DMS79 (cell line): ENCODE data around the gene LHX6.

Source experiments
- DNase-seq: peaks from one replicate; lab custom pipeline; 2025; lab: John Stamatoyannopoulos, UW

Gene LHX6

DNA sequence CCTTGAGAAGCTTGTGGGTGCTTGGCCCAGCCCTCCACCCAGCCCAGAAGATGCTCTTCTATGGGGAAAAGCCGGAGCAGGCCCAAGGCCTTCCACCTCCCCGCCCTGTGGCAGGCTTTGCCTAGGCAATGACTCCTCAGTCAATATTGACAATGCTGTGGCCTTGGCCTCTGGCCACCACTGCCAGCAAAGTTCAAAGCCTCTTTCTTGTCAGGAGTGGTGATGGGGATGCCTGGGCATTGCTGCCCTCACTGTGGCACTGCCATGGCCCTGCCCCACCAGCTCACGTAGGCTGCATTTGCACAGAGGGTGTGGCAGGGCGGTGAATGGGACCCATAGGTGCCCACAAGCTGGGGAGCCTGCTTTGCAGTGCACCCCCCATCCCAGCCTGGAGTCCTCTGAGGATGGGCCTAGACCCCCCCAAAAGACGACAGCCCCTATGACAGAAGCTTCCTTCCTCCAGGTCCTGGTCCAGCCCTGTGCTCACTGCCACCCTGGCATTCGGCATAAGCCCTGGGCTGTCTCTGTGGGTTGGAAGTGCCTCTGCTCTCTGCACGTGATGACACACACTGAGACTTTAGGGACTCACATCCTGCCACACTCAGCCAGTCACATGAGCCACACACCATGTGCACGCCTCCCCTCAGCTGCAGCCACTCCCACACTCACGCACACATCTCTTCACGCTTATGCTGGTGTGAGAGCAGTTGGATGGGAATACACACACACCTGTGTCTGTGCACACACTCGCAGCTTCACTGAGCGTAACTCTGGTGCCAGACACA is 38.0 kb downstream of the LHX6 start:
- DNase-seq, result peak; percentile 91

- DNase-seq, result no peak
Measured at GRCh38 chr9:122188369-122188768, 40.4 kb downstream of the LHX6 start.

GRCh38 chr9:122186777-122187470 is 41.8 kb downstream of the LHX6 start:
- no peak for DNase-seq

DNA sequence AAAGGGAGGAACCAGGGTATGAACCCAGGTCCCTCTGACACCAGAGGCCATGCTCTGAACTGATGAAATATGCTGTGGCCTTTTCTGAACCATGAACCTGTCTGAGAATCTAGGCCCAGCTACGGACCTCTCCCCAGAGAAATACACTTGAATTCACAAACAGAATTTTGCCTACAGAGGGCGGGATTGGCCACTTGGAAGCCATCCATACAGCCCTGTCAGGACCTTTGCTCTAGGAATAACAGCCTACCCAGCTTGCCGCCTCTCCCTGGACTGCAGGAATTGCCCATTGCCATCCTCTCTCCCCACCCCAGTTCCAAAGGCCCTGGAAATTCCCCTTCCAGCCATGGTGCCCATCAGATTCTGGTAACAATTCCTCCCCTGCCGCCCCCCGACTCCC is 42.5 kb downstream of the LHX6 start:
- no peak for DNase-seq

DNA sequence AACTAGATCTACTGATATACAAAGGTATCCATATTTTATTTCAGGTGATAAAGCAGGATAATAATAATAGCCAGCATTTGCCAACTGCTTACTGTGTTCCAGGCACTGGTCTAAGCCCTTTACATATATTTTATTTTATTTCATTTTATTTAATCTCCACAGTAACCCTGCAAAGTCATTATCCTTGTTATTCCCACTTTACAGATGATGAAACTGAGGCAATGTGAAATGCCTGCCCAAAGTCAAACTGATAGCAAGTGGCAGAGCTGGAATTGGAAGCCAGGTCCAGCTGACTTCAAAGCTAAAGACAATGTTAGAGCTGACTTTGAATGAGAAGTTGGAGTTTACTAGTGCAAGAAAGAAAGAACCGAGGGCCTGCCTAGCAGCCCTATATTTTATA is 44.2 kb downstream of the LHX6 start:
- no peak for DNase-seq

- DNase-seq, result no peak
Measured at GRCh38 chr9:122183501-122183900, 45.3 kb downstream of the LHX6 start.

DNA sequence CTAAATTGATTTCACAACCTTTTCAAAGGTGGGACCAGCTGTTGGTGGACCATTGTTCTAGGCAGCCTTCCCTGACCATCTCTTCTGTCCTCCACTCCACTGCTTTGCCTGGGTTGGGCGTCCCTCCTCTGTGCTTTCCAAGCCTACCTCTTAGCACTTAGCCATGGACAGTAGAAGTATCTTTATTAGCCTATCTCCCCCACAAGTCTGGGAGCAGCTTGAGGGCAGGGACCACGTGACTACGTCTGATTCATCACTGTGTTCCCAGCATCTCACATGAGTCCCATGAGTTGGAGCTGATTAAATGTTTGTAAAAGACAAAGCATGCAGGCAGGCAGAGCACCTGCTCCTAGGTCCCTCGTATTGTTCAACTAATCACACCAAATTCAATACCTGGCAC is 48.1 kb downstream of the LHX6 start:
- no peak for DNase-seq

DNA sequence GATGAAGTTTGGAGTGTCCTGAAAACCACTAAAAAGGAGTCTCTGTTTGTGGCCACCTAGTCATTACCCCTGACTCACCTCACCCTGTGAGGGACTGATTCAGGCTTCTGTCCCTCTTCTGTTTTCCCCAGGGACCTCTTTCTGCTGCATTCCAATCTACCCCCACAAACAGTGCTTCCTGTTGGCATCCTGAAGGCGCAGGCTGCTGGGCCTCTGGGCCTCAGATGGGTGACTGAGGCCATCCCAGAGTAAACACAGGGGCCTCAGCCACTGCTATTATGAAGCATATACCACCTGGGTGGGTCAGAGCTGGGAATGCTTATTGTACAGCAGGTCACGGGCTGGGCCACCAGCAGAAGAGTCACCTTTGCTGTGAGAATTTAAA is 49.1 kb downstream of the LHX6 start:
- no peak for DNase-seq

GRCh38 chr9:122179054-122179689 is 49.6 kb downstream of the LHX6 start:
- no peak for DNase-seq

DNA sequence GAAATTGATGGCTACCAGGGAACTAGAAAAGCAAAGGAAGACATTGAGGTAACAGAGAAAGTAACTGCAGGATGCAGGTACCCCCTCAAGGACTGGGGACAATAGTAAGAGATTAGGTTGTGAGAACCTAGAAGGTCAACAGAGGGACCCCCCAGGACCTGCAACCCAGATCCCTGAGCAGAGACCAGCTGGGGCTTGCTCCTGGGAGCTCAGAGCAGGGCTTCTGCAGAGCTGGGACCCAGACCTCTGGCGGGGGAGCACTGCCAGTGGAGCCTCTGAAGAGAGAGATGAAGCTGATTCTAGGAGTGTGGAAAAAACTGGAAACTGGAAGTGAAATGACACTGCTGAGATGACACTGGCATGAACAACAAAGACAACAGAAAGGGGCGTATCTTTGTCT is 51.8 kb downstream of the LHX6 start:
- DNase-seq, result no peak

GRCh38 chr9:122173670-122174069 is 55.1 kb downstream of the LHX6 start:
- DNase-seq, result no peak

DNA sequence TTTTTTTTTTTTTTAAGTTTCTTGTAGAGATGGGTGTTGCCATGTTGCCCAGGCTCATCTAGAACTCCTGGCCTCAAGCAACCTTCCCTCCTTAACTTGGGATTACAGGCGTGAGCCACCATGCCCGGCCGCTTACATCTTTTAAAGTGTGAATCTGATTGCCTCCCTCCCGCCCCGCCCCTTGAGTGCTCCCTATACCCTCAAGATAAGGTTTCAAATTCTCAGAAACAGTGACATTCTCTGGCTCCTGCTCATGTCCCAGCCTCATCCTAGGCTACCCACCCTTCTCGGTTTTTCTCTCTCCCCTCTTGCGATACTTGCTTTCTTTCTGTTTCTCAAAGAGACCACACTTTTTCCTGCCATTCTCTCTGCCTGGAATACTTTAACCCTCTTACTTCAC is 56.6 kb downstream of the LHX6 start:
- no peak for DNase-seq

GRCh38 chr9:122168356-122168755 is 60.4 kb downstream of the LHX6 start:
- no peak for DNase-seq

GRCh38 chr9:122164286-122164685 is 64.5 kb downstream of the LHX6 start:
- no peak for DNase-seq

- DNase-seq, result no peak
Measured at GRCh38 chr9:122162415-122162814, 66.3 kb downstream of the LHX6 start.

GRCh38 chr9:122159925-122160246 is 68.9 kb downstream of the LHX6 start:
- DNase-seq, result no peak

GRCh38 chr9:122159026-122159924 is 69.5 kb downstream of the LHX6 start, which contains the start of the genes MORN5 and NDUFA8:
TSS of gene MORN5 (plus strand) at chr9:122159908. CDS start at chr9:122159973, 65 bp downstream.
TSS of gene NDUFA8 (minus strand) at chr9:122159779. CDS start at chr9:122159677, 102 bp downstream.
- DNase-seq, result peak; percentile 88

DNA sequence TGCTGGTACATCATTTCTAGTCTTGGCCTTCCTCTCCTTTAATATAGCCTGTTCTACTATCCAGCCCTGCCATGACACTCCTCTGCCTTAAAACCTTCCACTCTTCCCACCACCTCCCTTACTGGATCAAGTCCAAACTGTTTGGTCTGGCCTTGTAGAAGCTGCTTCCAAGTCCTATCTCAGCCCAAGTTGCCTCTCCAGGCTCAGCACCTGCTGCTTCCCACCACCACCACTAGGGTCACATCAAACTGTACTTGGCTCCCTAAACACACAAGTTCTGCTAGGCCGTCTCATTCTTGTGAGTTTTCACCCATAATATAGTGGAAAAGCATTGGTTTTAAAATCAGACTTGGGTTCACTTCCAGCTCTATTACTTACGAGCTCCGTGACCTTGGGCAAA is 70.6 kb downstream of the LHX6 start:
- no peak for DNase-seq

DNA sequence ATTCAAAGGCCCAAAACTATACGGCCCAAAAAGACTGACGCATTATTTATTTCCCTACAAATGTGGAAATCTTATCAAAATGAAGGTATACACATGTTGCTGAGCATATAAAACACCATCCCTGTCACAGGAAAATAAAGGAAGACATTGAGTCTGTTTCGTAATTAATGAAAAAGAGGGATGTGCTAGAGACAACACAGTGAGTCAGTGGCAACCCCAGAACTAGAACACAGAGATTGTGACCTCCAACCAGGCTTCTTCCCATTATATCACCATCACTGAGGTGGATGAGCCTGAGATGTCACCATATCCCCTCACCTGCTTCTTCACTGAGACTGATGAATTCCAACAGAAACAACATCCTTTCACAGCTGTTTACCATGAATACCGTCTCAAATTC is 73.0 kb downstream of the LHX6 start:
- no peak for DNase-seq
